ENCODE data around the gene PPP4R4. TPM values are rescaled to one million over a fixed set of nuclear protein-coding genes. Genes with fewer than 3 reads are reported as not detected.

The PPP4R4 gene
- total RNA-seq, 1 experiment from 2014 or later = 5.5 TPM

GRCh38 chr14:94322648-94323570 is 148.8 kb downstream of the PPP4R4 start, which contains the start of gene SERPINA6:
Gene SERPINA6 (minus strand): TSS chr14:94323336. CDS start chr14:94314648, 8,688 bp downstream.
- ChIA-PET CTCF (no interaction called here), RAD21 (ENCODE audit: low non-redundant PET in 1 of 2, low total read pairs in 2 of 2, uncharacterized antibody in 2 of 2, unreplicated experiment in 2 of 2) (no interaction called here), POLR2A (no interaction called here)
- Histone ChIP-seq H2AFZ (ENCODE audit: low read depth, low read length, poor library complexity, severe bottlenecking) (no peak within 1 kb of the TSS), H3K4me3 (replicated peaks in 1 of 2; ENCODE audit: low read depth in 1 of 2, low read length in 2 of 2) (no peak within 1 kb of the TSS), H3K9ac (ENCODE audit: low read length) (no peak within 1 kb of the TSS), H3K27me3 (ENCODE audit: insufficient read depth, low read length) (no peaks in the 10 kb centered on the region), H3K36me3 (ENCODE audit: control insufficient read depth in 1 of 2, insufficient read depth in 2 of 2, low read length in 2 of 2) (no peaks in the 10 kb centered on the region), H3K27ac (ENCODE audit: low read depth, low read length) (no peak within 1 kb of the TSS), H3K9me2 (ENCODE audit: insufficient read depth) (no peaks in the 10 kb centered on the region), H3K79me2 (ENCODE audit: insufficient read depth, low read length) (no peaks in the 10 kb centered on the region), H3K4me1 (ENCODE audit: control insufficient read depth in 1 of 2, insufficient read depth in 2 of 2, low read length in 2 of 2) (no peaks in the 10 kb centered on the region), H4K20me1 (ENCODE audit: insufficient read depth) (no peaks in the 10 kb centered on the region), H3K9me3 (ENCODE audit: control insufficient read depth in 1 of 2, insufficient read depth in 1 of 2, low read depth in 1 of 2, low read length in 2 of 2) (no peaks in the 10 kb centered on the region), H3K4me2 (ENCODE audit: low read length) (no peak within 1 kb of the TSS)
- intact Hi-C loops (cut with micrococcal nuclease) = no loop called here
- TF ChIP-seq SRF (IDR thresholded peaks at IDR 0.05; ENCODE audit: low read depth) (no peak), EZH2 (IDR thresholded peaks at IDR 0.05) (no peak), POLR2A (IDR thresholded peaks at IDR 0.05; ENCODE audit: borderline replicate concordance, extremely low read depth, insufficient read depth, insufficient read length) (no peak), ZBTB33 (IDR thresholded peaks at IDR 0.05; ENCODE audit: extremely low read depth, insufficient replicate concordance, low read length) (no peak)
- DNase-seq (ENCODE audit: low read depth, low spot score) (no peak), ATAC-seq (no peak)
- BruUV-seq (replicated peaks) = no TSS peak

GRCh38 chr14:94328196-94328595 is 154.1 kb downstream of the PPP4R4 start:
- RAD21 ChIA-PET (ENCODE audit: low non-redundant PET in 1 of 2, low total read pairs in 2 of 2, uncharacterized antibody in 2 of 2, unreplicated experiment in 2 of 2) = no interaction called here
- no TSS peak for BruUV-seq (replicated peaks)
- H3K9me2 ChIP-seq (ENCODE audit: insufficient read depth) = no peaks in the 10 kb centered on the region
- intact Hi-C loops (cut with micrococcal nuclease) = no loop called here
- H3K4me2 ChIP-seq (ENCODE audit: low read length) = no peak overlapping the region
- no peaks in the 10 kb centered on the region for H3K36me3 ChIP-seq (ENCODE audit: control insufficient read depth in 1 of 2, insufficient read depth in 2 of 2, low read length in 2 of 2)
- H3K27ac ChIP-seq (ENCODE audit: low read depth, low read length) = no peak overlapping the region
- H3K4me1 ChIP-seq (ENCODE audit: control insufficient read depth in 1 of 2, insufficient read depth in 2 of 2, low read length in 2 of 2) = no peaks in the 10 kb centered on the region
- CTCF ChIA-PET = no interaction called here
- no peaks in the 10 kb centered on the region for H4K20me1 ChIP-seq (ENCODE audit: insufficient read depth)
- H2AFZ ChIP-seq (ENCODE audit: low read depth, low read length, poor library complexity, severe bottlenecking) = no peak overlapping the region
- DNase-seq (ENCODE audit: low read depth, low spot score) (no peak), ATAC-seq (no peak)
- H3K27me3 ChIP-seq (ENCODE audit: insufficient read depth, low read length) = no peaks in the 10 kb centered on the region
- POLR2A ChIA-PET = no interaction called here
- no peaks in the 10 kb centered on the region for H3K9me3 ChIP-seq (ENCODE audit: control insufficient read depth in 1 of 2, insufficient read depth in 1 of 2, low read depth in 1 of 2, low read length in 2 of 2)
- TF ChIP-seq ZFX (IDR thresholded peaks at IDR 0.05) (no peak), EZH2phosphoT487 (IDR thresholded peaks at IDR 0.05; ENCODE audit: borderline replicate concordance) (no peak), ATF3 (IDR thresholded peaks at IDR 0.05) (no peak), EGR1 (IDR thresholded peaks at IDR 0.05; ENCODE audit: low read depth) (no peak), ZBTB33 (IDR thresholded peaks at IDR 0.05; ENCODE audit: extremely low read depth, insufficient replicate concordance, low read length) (no peak), TCF7L2 (IDR thresholded peaks at IDR 0.05; ENCODE audit: borderline replicate concordance, extremely low read depth, insufficient read depth, insufficient read length) (no peak), YY1 (IDR thresholded peaks at IDR 0.05; ENCODE audit: extremely low read depth, insufficient replicate concordance, low read depth, low read length) (no peak), ZNF274 (IDR thresholded peaks at IDR 0.05; ENCODE audit: low read depth, low read length) (no peak), CBX3 (IDR thresholded peaks at IDR 0.05; ENCODE audit: low read depth) (no peak), JUND (IDR thresholded peaks at IDR 0.05) (no peak), POLR2A (IDR thresholded peaks at IDR 0.05; ENCODE audit: borderline replicate concordance, extremely low read depth, insufficient read depth, insufficient read length) (no peak), FOSL1 (IDR thresholded peaks at IDR 0.05; ENCODE audit: low read depth) (no peak)
- H3K9ac ChIP-seq (ENCODE audit: low read length) = no peak overlapping the region
- H3K4me3 ChIP-seq (replicated peaks in 1 of 2; ENCODE audit: low read depth in 1 of 2, low read length in 2 of 2) = no peak overlapping the region
- H3K79me2 ChIP-seq (ENCODE audit: insufficient read depth, low read length) = no peaks in the 10 kb centered on the region
